GM18951 (cell line): Measurements from ENCODE around the gene DCLK3.

Source experiments
- POLR2A ChIP-seq: IDR thresholded peaks from 4 replicates; pipeline ENCODE4 v1.6.1; 2011; ENCODE audit warnings: mild to moderate bottlenecking; ENCODE audit not compliant: insufficient read length, insufficient read depth; ENCODE audit errors: extremely low read depth
- in situ Hi-C: fragments of 300-500 bp; cut with MboI; formaldehyde crosslinking; loops from one replicate; pipeline ENCODE4 v1.12.0; 2022; ENCODE audit warnings: low sequenced_read_pairs, mixed read lengths, inconsistent platforms; ENCODE audit not compliant: unreplicated experiment

DCLK3 gene

GRCh38 chr3:36666166-36666565 lies 98.2 kb downstream of the DCLK3 start:
- TF ChIP-seq POLR2A, result no peak
- in situ Hi-C loops, result no loop called here

DNA sequence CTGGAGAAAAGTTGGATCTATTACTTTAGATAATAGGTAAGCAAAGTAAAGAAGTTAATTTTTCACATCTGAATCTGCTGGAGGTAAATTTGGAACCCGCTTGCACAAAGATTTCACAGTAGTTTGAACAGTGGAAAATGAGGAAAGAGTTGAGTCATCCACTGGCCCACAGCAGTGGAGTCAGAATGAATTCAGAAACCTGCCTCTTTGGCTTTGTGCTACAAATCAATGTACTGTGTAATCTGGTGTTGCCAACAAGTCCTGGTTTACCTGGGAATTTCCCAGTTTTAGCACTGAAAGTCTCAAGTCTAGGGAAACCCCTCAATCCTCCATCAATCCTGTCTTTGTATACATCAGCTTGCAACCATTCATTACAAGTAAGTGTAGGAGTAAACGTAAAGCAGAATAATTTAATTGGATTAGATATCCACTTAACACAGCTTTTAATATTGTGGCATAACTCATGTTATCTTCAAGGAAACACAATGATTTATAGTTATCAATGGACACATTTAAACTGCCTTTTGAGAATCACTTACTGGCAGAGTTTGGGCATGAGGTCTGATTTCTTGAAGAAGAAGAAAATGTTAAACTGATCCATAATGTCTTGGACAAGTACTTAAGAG lies 100.6 kb downstream of the DCLK3 start:
- in situ Hi-C loops, result no loop called here
- no peak for TF ChIP-seq POLR2A

GRCh38 chr3:36662626-36663025 lies 101.7 kb downstream of the DCLK3 start:
- in situ Hi-C loops, result no loop called here
- TF ChIP-seq POLR2A, result no peak
